Loucy (cell line): ENCODE results near the gene ZC3HAV1L.
"Not testable (repeated sequence)": the region's sequence is repeated elsewhere in the genome, so short reads cannot be mapped to it uniquely, and the experiment has no call there.

Experiments
- H2AFZ ChIP-seq: fragments of 200-600 bp; sonication (generic); 2 replicates; pipeline ENCODE4 v1.6.0; 2016; ENCODE audit warnings: antibody characterized with exemption, mild to moderate bottlenecking, low read length, moderate library complexity
- H3F3A ChIP-seq: fragments of 200-600 bp; 2 replicates; pipeline ENCODE4 v1.6.0; 2016; ENCODE audit warnings: antibody characterized with exemption, low read depth, mild to moderate bottlenecking
- H3K27me3 ChIP-seq: fragments of 200-600 bp; sonication (generic); 2 replicates; pipeline ENCODE4 v1.6.1; 2014; ENCODE audit warnings: low read length, mild to moderate bottlenecking; ENCODE audit not compliant: insufficient read depth, poor library complexity, severe bottlenecking
- H3K36me3 ChIP-seq: fragments of 200-600 bp; sonication (generic); 2 replicates; pipeline ENCODE4 v1.6.1; 2016; ENCODE audit warnings: low read length; ENCODE audit not compliant: insufficient read depth
- H3K4me1 ChIP-seq: fragments of 200-600 bp; sonication (generic); 2 replicates; pipeline ENCODE4 v1.5.1; 2014; ENCODE audit warnings: low read length, mild to moderate bottlenecking; ENCODE audit not compliant: insufficient read depth, poor library complexity, severe bottlenecking
- H3K4me2 ChIP-seq: fragments of 200-600 bp; sonication (generic); 2 replicates; pipeline ENCODE4 v1.6.0; 2014; ENCODE audit warnings: antibody characterized with exemption, low read length, low read depth, mild to moderate bottlenecking; ENCODE audit not compliant: poor library complexity, severe bottlenecking
- H3K4me3 ChIP-seq: fragments of 200-600 bp; sonication (generic); 2 replicates; pipeline ENCODE4 v1.5.1; 2014; ENCODE audit warnings: low read length, mild to moderate bottlenecking, mixed read lengths; ENCODE audit not compliant: poor library complexity, severe bottlenecking
- H3K79me2 ChIP-seq: fragments of 200-600 bp; sonication (generic); 2 replicates; pipeline ENCODE4 v1.6.1; 2014; ENCODE audit warnings: low read length; ENCODE audit not compliant: insufficient read depth
- H3K9ac ChIP-seq: fragments of 200-600 bp; sonication (generic); 2 replicates; pipeline ENCODE4 v1.6.0; 2014; ENCODE audit warnings: mild to moderate bottlenecking, low read depth, low read length, moderate library complexity; ENCODE audit not compliant: poor library complexity, severe bottlenecking
- H3K9me2 ChIP-seq: fragments of 200-600 bp; sonication (generic); replicated peaks from 2 replicates; pipeline ENCODE4 v1.6.1; 2016; ENCODE audit warnings: low read depth, low read length, mixed read lengths
- H3K9me3 ChIP-seq: fragments of 200-600 bp; sonication (generic); 2 replicates; pipeline ENCODE4 v1.6.1; 2014; ENCODE audit warnings: mild to moderate bottlenecking, antibody characterized with exemption, low read length, low read depth; ENCODE audit not compliant: insufficient read depth
- H4K20me1 ChIP-seq: fragments of 200-600 bp; sonication (generic); 2 replicates; pipeline ENCODE4 v1.6.0; 2014; ENCODE audit warnings: antibody characterized with exemption, low read length, mild to moderate bottlenecking; ENCODE audit not compliant: insufficient read depth, poor library complexity, severe bottlenecking
- EZH2phosphoT487 ChIP-seq: fragments of 200-600 bp; IDR thresholded peaks from 2 replicates; pipeline ENCODE4 v1.6.1; 2018; ENCODE audit warnings: antibody characterized with exemption, mild to moderate bottlenecking, moderate library complexity, borderline replicate concordance
- TF ChIP-seq, protein P1 (sequence below): fragments of 200-600 bp; sonication (generic); conservative IDR thresholded peaks from 2 replicates; pipeline ENCODE4 v1.5.1; 2014; ENCODE audit warnings: mild to moderate bottlenecking, antibody characterized with exemption, low read length

The ZC3HAV1L gene

GRCh38 chr7:139078399-139078798 lies 42.6 kb upstream of the ZC3HAV1L start:
- H3K79me2 ChIP-seq: peaks cover 39% of the 10 kb centered on the region
- H3F3A ChIP-seq: 0 out of 2 replicates have a peak, but pooled peaks cover 6% of the 10 kb centered on the region
- no peak overlapping the region for H2AFZ ChIP-seq
- no peak overlapping the region for H3K4me3 ChIP-seq
- no peaks in the 10 kb centered on the region for H3K27me3 ChIP-seq
- no peak overlapping the region for H3K9ac ChIP-seq
- H3K9me2 ChIP-seq: no peaks in the 10 kb centered on the region
- H3K4me2 ChIP-seq: no peak overlapping the region
- no peaks in the 10 kb centered on the region for H3K9me3 ChIP-seq
- TF ChIP-seq, protein P1, sequence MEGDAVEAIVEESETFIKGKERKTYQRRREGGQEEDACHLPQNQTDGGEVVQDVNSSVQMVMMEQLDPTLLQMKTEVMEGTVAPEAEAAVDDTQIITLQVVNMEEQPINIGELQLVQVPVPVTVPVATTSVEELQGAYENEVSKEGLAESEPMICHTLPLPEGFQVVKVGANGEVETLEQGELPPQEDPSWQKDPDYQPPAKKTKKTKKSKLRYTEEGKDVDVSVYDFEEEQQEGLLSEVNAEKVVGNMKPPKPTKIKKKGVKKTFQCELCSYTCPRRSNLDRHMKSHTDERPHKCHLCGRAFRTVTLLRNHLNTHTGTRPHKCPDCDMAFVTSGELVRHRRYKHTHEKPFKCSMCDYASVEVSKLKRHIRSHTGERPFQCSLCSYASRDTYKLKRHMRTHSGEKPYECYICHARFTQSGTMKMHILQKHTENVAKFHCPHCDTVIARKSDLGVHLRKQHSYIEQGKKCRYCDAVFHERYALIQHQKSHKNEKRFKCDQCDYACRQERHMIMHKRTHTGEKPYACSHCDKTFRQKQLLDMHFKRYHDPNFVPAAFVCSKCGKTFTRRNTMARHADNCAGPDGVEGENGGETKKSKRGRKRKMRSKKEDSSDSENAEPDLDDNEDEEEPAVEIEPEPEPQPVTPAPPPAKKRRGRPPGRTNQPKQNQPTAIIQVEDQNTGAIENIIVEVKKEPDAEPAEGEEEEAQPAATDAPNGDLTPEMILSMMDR: no peak
- no peak for TF ChIP-seq EZH2phosphoT487
- H4K20me1 ChIP-seq: peaks cover 68% of the 10 kb centered on the region
- H3K4me1 ChIP-seq: no peaks in the 10 kb centered on the region
- H3K36me3 ChIP-seq: peaks cover 94% of the 10 kb centered on the region

DNA sequence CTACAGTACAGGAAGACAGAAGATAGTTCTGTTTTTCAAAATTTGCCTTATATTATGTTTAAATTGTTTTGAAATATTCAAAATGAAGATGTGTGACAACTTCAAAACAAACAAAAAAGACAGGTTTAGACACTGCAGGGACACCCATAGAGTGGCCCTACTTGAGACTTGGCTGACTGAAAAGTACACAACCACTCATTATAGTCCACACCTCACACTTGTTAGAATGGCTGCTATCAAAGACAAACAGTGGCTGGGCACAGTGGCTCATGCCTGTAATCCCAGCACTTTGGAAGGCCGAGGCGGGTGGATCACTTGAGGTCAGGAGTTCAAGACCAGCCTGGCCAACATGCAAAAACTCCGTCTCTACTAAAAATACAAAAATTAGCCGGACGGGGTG lies 41.9 kb upstream of the ZC3HAV1L start:
- Histone ChIP-seq H3K36me3 (peaks cover 92% of the 10 kb centered on the region), H4K20me1 (peaks cover 62% of the 10 kb centered on the region)

GRCh38 chr7:139075871-139076686 lies 40.2 kb upstream of the ZC3HAV1L start:
- H3K4me2 ChIP-seq: no peak overlapping the region
- TF ChIP-seq, protein P1: no peak

More for the DNA sequence above, 41.9 kb upstream of the ZC3HAV1L start:
- H3K9ac ChIP-seq, H3F3A ChIP-seq, H3K4me3 ChIP-seq, H3K9me3 ChIP-seq, H3K4me1 ChIP-seq, H2AFZ ChIP-seq, H3K9me2 ChIP-seq, H3K4me2 ChIP-seq, H3K27me3 ChIP-seq: not testable (repeated sequence)
- H3K79me2 ChIP-seq: peaks cover 35% of the 10 kb centered on the region

More at GRCh38 chr7:139075871-139076686, 40.2 kb upstream of the ZC3HAV1L start:
- Histone ChIP-seq H4K20me1 (peaks cover 61% of the 10 kb centered on the region), H3F3A (0 out of 2 replicates have a peak, but pooled peaks cover 6% of the 10 kb centered on the region), H2AFZ (no peak overlapping the region), H3K9ac (no peak overlapping the region), H3K27me3 (no peaks in the 10 kb centered on the region), H3K9me2 (no peaks in the 10 kb centered on the region), H3K36me3 (peaks cover 92% of the 10 kb centered on the region), H3K9me3 (no peaks in the 10 kb centered on the region), H3K4me3 (no peak overlapping the region), H3K4me1 (peaks cover 13% of the 10 kb centered on the region), H3K79me2 (peaks cover 31% of the 10 kb centered on the region)
